ENCODE measurements around the gene GRIK5.

The GRIK5 gene

GRCh38 chr19:41969772-41970458 is 100.1 kb downstream of the GRIK5 start:
- H3K79me1 ChIP-seq (replicated peaks; ENCODE audit: low read length, poor library complexity, severe bottlenecking): no peaks in the 10 kb centered on the region
- no peak overlapping the region for H3K4me3 ChIP-seq (ENCODE audit: insufficient read depth in 1 of 2, low read depth in 1 of 2, low read length in 2 of 2)
- H2AFZ ChIP-seq (ENCODE audit: low read depth, low read length): no peak overlapping the region
- H3K14ac ChIP-seq (ENCODE audit: low read length in 2 of 2): no peak overlapping the region
- no peak overlapping the region for H3K23ac ChIP-seq (ENCODE audit: low read length in 2 of 2)
- no peak overlapping the region for H2AK5ac ChIP-seq (ENCODE audit: low read length, severe bottlenecking)
- no peak for DNase-seq
- H3K27me3 ChIP-seq (ENCODE audit: control insufficient read depth in 1 of 2, insufficient read depth in 1 of 2, low read length in 2 of 2): peaks cover 19 to 41% of the 10 kb centered on the region in 2 experiments
- H4K8ac ChIP-seq (ENCODE audit: low read length): no peak overlapping the region
- H3K9me3 ChIP-seq (ENCODE audit: control insufficient read depth, low read length): no peaks in the 10 kb centered on the region
- H3K27ac ChIP-seq (ENCODE audit: low read length, poor library complexity, severe bottlenecking): no peak overlapping the region
- no peak overlapping the region for H2BK12ac ChIP-seq (ENCODE audit: low read length in 2 of 2)
- no peak overlapping the region for H3K4ac ChIP-seq (ENCODE audit: low read depth in 1 of 2, low read length in 2 of 2)
- no peaks in the 10 kb centered on the region for H3K4me1 ChIP-seq (ENCODE audit: control insufficient read depth, insufficient read depth, low read depth, low read length)
- 89% methylated on average over 19 of the region's 19 CpGs for WGBS
- no peak overlapping the region for H3K4me2 ChIP-seq (ENCODE audit: low read length, poor library complexity, severe bottlenecking)
- no peak overlapping the region for H4K91ac ChIP-seq (ENCODE audit: low read length)
- no peaks in the 10 kb centered on the region for H3K36me3 ChIP-seq (ENCODE audit: control insufficient read depth in 1 of 2, insufficient read depth in 2 of 2, low read depth in 1 of 2, low read length in 2 of 2)
- H2BK5ac ChIP-seq (ENCODE audit: low read depth, low read length, poor library complexity, severe bottlenecking): no peak overlapping the region
- no peak overlapping the region for H3K18ac ChIP-seq (ENCODE audit: low read depth in 1 of 2, low read length in 2 of 2)
- H2BK120ac ChIP-seq (ENCODE audit: low read depth, low read length): no peak overlapping the region
- no peak overlapping the region for H2BK15ac ChIP-seq (ENCODE audit: low read depth, poor library complexity, severe bottlenecking)
- H3K9ac ChIP-seq (ENCODE audit: low read length): no peak overlapping the region

- no peak overlapping the region for H3K18ac ChIP-seq (ENCODE audit: low read depth in 1 of 2, low read length in 2 of 2)
- no peak overlapping the region for H2AFZ ChIP-seq (ENCODE audit: low read depth, low read length)
- no peak overlapping the region for H4K91ac ChIP-seq (ENCODE audit: low read length)
- no peak overlapping the region for H2BK12ac ChIP-seq (ENCODE audit: low read length in 2 of 2)
- no peak overlapping the region for H3K9ac ChIP-seq (ENCODE audit: low read length)
- H3K14ac ChIP-seq (ENCODE audit: low read length in 2 of 2): no peak overlapping the region
- no peak overlapping the region for H4K8ac ChIP-seq (ENCODE audit: low read length)
- H3K36me3 ChIP-seq (ENCODE audit: control insufficient read depth in 1 of 2, insufficient read depth in 2 of 2, low read depth in 1 of 2, low read length in 2 of 2): no peaks in the 10 kb centered on the region
- H3K79me1 ChIP-seq (replicated peaks; ENCODE audit: low read length, poor library complexity, severe bottlenecking): no peaks in the 10 kb centered on the region
- WGBS: 83% methylated on average over 28 of the region's 28 CpGs
- no peak overlapping the region for H3K4me3 ChIP-seq (ENCODE audit: insufficient read depth in 1 of 2, low read depth in 1 of 2, low read length in 2 of 2)
- H3K27ac ChIP-seq (ENCODE audit: low read length, poor library complexity, severe bottlenecking): no peak overlapping the region
- H3K9me3 ChIP-seq (ENCODE audit: control insufficient read depth, low read length): no peaks in the 10 kb centered on the region
- DNase-seq: no peak
- H3K4me2 ChIP-seq (ENCODE audit: low read length, poor library complexity, severe bottlenecking): no peak overlapping the region
- H3K4me1 ChIP-seq (ENCODE audit: control insufficient read depth, insufficient read depth, low read depth, low read length): no peaks in the 10 kb centered on the region
- no peak overlapping the region for H2AK5ac ChIP-seq (ENCODE audit: low read length, severe bottlenecking)
- no peak overlapping the region for H2BK15ac ChIP-seq (ENCODE audit: low read depth, poor library complexity, severe bottlenecking)
- H3K23ac ChIP-seq (ENCODE audit: low read length in 2 of 2): no peak overlapping the region
- no peak overlapping the region for H2BK5ac ChIP-seq (ENCODE audit: low read depth, low read length, poor library complexity, severe bottlenecking)
- H2BK120ac ChIP-seq (ENCODE audit: low read depth, low read length): no peak overlapping the region
- H3K4ac ChIP-seq (ENCODE audit: low read depth in 1 of 2, low read length in 2 of 2): no peak overlapping the region
- peaks cover 19 to 40% of the 10 kb centered on the region in 2 experiments for H3K27me3 ChIP-seq (ENCODE audit: control insufficient read depth in 1 of 2, insufficient read depth in 1 of 2, low read length in 2 of 2)
Observed at GRCh38 chr19:41968751-41969595, 101.0 kb downstream of the GRIK5 start.

- Histone ChIP-seq H3K23ac (ENCODE audit: low read length in 2 of 2) (no peak overlapping the region), H4K8ac (ENCODE audit: low read length) (no peak overlapping the region), H3K27ac (ENCODE audit: low read length, poor library complexity, severe bottlenecking) (no peak overlapping the region), H3K18ac (ENCODE audit: low read depth in 1 of 2, low read length in 2 of 2) (no peak overlapping the region), H4K91ac (ENCODE audit: low read length) (no peak overlapping the region), H2BK120ac (ENCODE audit: low read depth, low read length) (no peak overlapping the region), H2BK5ac (ENCODE audit: low read depth, low read length, poor library complexity, severe bottlenecking) (no peak overlapping the region), H3K36me3 (ENCODE audit: control insufficient read depth in 1 of 2, insufficient read depth in 2 of 2, low read depth in 1 of 2, low read length in 2 of 2) (no peaks in the 10 kb centered on the region), H3K4me2 (ENCODE audit: low read length, poor library complexity, severe bottlenecking) (no peak overlapping the region), H2AK5ac (ENCODE audit: low read length, severe bottlenecking) (no peak overlapping the region), H3K4ac (ENCODE audit: low read depth in 1 of 2, low read length in 2 of 2) (no peak overlapping the region), H2BK15ac (ENCODE audit: low read depth, poor library complexity, severe bottlenecking) (no peak overlapping the region), H2BK12ac (ENCODE audit: low read length in 2 of 2) (no peak overlapping the region), H3K79me1 (replicated peaks; ENCODE audit: low read length, poor library complexity, severe bottlenecking) (no peaks in the 10 kb centered on the region), H3K9me3 (ENCODE audit: control insufficient read depth, low read length) (no peaks in the 10 kb centered on the region), H3K4me3 (ENCODE audit: insufficient read depth in 1 of 2, low read depth in 1 of 2, low read length in 2 of 2) (peak overlapping the region in 1 of 2 experiments; percentile 2), H3K4me1 (ENCODE audit: control insufficient read depth, insufficient read depth, low read depth, low read length) (no peaks in the 10 kb centered on the region), H2AFZ (ENCODE audit: low read depth, low read length) (no peak overlapping the region), H3K27me3 (ENCODE audit: control insufficient read depth in 1 of 2, insufficient read depth in 1 of 2, low read length in 2 of 2) (peaks cover 19 to 30% of the 10 kb centered on the region in 2 experiments), H3K9ac (ENCODE audit: low read length) (no peak overlapping the region), H3K14ac (ENCODE audit: low read length in 2 of 2) (peak overlapping the region in 1 of 2 experiments; percentile 90)
- DNase-seq: no peak
- 72% methylated on average over 26 of the region's 26 CpGs for WGBS
Observed at GRCh38 chr19:41967054-41967783, 102.8 kb downstream of the GRIK5 start.

GRCh38 chr19:41965106-41965505 is 104.9 kb downstream of the GRIK5 start:
- H2AFZ ChIP-seq (ENCODE audit: low read depth, low read length): no peak overlapping the region
- no peak overlapping the region for H3K18ac ChIP-seq (ENCODE audit: low read depth in 1 of 2, low read length in 2 of 2)
- H3K4me1 ChIP-seq (ENCODE audit: control insufficient read depth, insufficient read depth, low read depth, low read length): no peaks in the 10 kb centered on the region
- H2BK5ac ChIP-seq (ENCODE audit: low read depth, low read length, poor library complexity, severe bottlenecking): no peak overlapping the region
- H2BK12ac ChIP-seq (ENCODE audit: low read length in 2 of 2): no peak overlapping the region
- H3K27me3 ChIP-seq (ENCODE audit: control insufficient read depth in 1 of 2, insufficient read depth in 1 of 2, low read length in 2 of 2): peaks cover 15 to 29% of the 10 kb centered on the region in 2 experiments
- H3K79me1 ChIP-seq (replicated peaks; ENCODE audit: low read length, poor library complexity, severe bottlenecking): no peaks in the 10 kb centered on the region
- 86% methylated on average over 3 of the region's 5 CpGs for WGBS
- H3K14ac ChIP-seq (ENCODE audit: low read length in 2 of 2): no peak overlapping the region
- H3K4ac ChIP-seq (ENCODE audit: low read depth in 1 of 2, low read length in 2 of 2): no peak overlapping the region
- no peak overlapping the region for H2AK5ac ChIP-seq (ENCODE audit: low read length, severe bottlenecking)
- no peak for DNase-seq
- no peak overlapping the region for H3K4me3 ChIP-seq (ENCODE audit: insufficient read depth in 1 of 2, low read depth in 1 of 2, low read length in 2 of 2)
- no peaks in the 10 kb centered on the region for H3K36me3 ChIP-seq (ENCODE audit: control insufficient read depth in 1 of 2, insufficient read depth in 2 of 2, low read depth in 1 of 2, low read length in 2 of 2)
- no peaks in the 10 kb centered on the region for H3K9me3 ChIP-seq (ENCODE audit: control insufficient read depth, low read length)
- H4K91ac ChIP-seq (ENCODE audit: low read length): no peak overlapping the region
- no peak overlapping the region for H3K23ac ChIP-seq (ENCODE audit: low read length in 2 of 2)
- no peak overlapping the region for H2BK120ac ChIP-seq (ENCODE audit: low read depth, low read length)
- H2BK15ac ChIP-seq (ENCODE audit: low read depth, poor library complexity, severe bottlenecking): no peak overlapping the region
- H3K4me2 ChIP-seq (ENCODE audit: low read length, poor library complexity, severe bottlenecking): no peak overlapping the region
- no peak overlapping the region for H3K9ac ChIP-seq (ENCODE audit: low read length)
- H3K27ac ChIP-seq (ENCODE audit: low read length, poor library complexity, severe bottlenecking): no peak overlapping the region
- no peak overlapping the region for H4K8ac ChIP-seq (ENCODE audit: low read length)

All from mesenchymal stem cell (in vitro differentiated cells and primary cell).